Effector memory CD4-positive, alpha-beta T cell (primary cell): ENCODE results near the gene ZMAT5.

Experiments
- DNase-seq, 3 donors: peaks; one replicate each; pipeline ENCODE4 v3.0.0-alpha.2; 2020
- H3K27ac ChIP-seq: 2 replicates; pipeline ENCODE4 v1.7.0; 2013; ENCODE audit warnings: mild to moderate bottlenecking, low read length, moderate library complexity; ENCODE audit not compliant: insufficient read depth, poor library complexity, severe bottlenecking
- H3K27me3 ChIP-seq: replicated peaks from 2 replicates; pipeline ENCODE4 v1.7.0; 2013; ENCODE audit warnings: mild to moderate bottlenecking, low read length; ENCODE audit not compliant: insufficient read depth, control insufficient read depth, poor library complexity, severe bottlenecking
- H3K36me3 ChIP-seq: 2 replicates; pipeline ENCODE4 v1.7.0; 2013; ENCODE audit warnings: mild to moderate bottlenecking, low read length, moderate library complexity; ENCODE audit not compliant: control insufficient read depth, insufficient read depth
- H3K4me1 ChIP-seq: 2 replicates; pipeline ENCODE4 v1.7.0; 2013; ENCODE audit warnings: low read length, mild to moderate bottlenecking; ENCODE audit not compliant: control insufficient read depth, insufficient read depth, poor library complexity, severe bottlenecking
- H3K4me3 ChIP-seq: 2 replicates; pipeline ENCODE4 v1.7.0; 2013; ENCODE audit warnings: low read length, low read depth, mild to moderate bottlenecking; ENCODE audit not compliant: insufficient read depth, poor library complexity, severe bottlenecking
- H3K9me3 ChIP-seq: 2 replicates; pipeline ENCODE4 v1.7.0; 2013; ENCODE audit warnings: mild to moderate bottlenecking, low read length, moderate library complexity; ENCODE audit not compliant: control insufficient read depth

ZMAT5 gene

DNA sequence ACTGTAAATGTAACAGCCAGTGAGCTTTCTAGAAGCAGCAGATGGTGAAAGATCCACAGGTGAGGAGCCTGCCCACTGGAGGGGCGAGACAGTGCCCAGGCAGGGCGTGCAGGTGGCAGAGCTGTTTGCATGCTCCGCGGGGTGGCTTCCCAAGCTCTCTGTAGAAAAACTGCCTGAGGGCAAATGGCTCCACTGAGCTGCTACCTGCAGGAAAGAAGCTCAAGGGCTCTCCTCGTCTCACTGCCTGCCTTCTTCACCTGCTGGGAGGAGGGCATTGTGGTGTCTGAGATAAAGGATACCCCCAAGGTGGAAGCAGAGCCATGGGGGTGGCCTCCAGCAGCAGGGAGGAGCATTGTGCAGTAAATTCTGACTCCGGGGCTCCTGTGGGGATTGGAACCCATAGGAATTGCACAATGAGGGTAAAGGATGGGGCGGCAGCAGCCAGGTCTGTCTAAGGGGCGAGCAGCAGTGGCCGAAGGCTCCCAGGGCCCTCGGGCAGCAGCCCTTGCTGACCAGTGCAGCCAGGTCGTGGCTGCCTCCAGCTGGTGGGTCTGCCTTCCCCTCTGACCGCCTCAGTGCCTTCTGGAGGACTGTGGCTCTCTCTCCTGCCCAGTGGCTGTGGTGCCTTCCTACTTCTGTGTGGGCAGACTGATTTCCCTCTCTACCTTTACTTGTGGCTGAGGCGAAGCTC lies 75.0 kb downstream of the ZMAT5 start:
- peaks cover 57% of the 10 kb centered on the region for H3K36me3 ChIP-seq
- no peaks in the 10 kb centered on the region for H3K4me1 ChIP-seq
- H3K9me3 ChIP-seq: no peaks in the 10 kb centered on the region
- no peak overlapping the region for H3K27ac ChIP-seq
- H3K27me3 ChIP-seq: no peaks in the 10 kb centered on the region
- H3K4me3 ChIP-seq: no peak overlapping the region
- no peak for DNase-seq

- Histone ChIP-seq H3K27ac (no peak overlapping the region), H3K9me3 (no peaks in the 10 kb centered on the region), H3K27me3 (no peaks in the 10 kb centered on the region), H3K4me1 (no peaks in the 10 kb centered on the region), H3K4me3 (no peak overlapping the region), H3K36me3 (peaks cover 48% of the 10 kb centered on the region)
- no peak for DNase-seq
Observed at GRCh38 chr22:29690476-29690875, 76.3 kb downstream of the ZMAT5 start.

- Histone ChIP-seq H3K9me3 (no peaks in the 10 kb centered on the region), H3K27me3 (no peaks in the 10 kb centered on the region), H3K36me3 (peaks cover 44% of the 10 kb centered on the region), H3K4me1 (no peaks in the 10 kb centered on the region), H3K27ac (no peak overlapping the region), H3K4me3 (no peak overlapping the region)
- DNase-seq: no peak
Observed at GRCh38 chr22:29689880-29690213, 77.0 kb downstream of the ZMAT5 start.

- DNase-seq: no peak
Observed at GRCh38 chr22:29689206-29689879, 77.5 kb downstream of the ZMAT5 start.

DNA sequence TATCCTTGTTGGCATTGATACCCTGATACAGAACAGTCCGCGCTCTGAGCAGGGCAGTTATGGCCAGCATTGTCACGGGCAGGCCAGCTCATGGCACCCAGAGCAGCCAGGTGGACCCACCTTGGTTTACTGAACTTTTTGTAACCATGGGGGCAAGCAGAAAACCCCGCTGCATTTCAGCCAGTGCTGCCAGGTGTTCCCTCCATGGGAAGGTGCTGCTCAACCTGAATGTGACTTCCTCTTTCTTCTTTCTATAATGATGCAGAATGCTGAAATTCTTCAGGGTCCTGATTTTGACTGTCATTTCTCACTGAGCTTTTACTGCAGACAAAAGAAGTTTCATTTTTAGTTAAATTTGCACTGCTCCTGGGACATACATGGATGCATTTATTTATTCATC lies 82.6 kb downstream of the ZMAT5 start:
- Histone ChIP-seq H3K9me3 (no peaks in the 10 kb centered on the region), H3K36me3 (peaks cover 43% of the 10 kb centered on the region), H3K27ac (no peak overlapping the region), H3K27me3 (no peaks in the 10 kb centered on the region), H3K4me1 (no peaks in the 10 kb centered on the region), H3K4me3 (no peak overlapping the region)
- DNase-seq: no peak

More at GRCh38 chr22:29689206-29689879, 77.5 kb downstream of the ZMAT5 start:
- Histone ChIP-seq H3K27me3 (no peaks in the 10 kb centered on the region), H3K9me3 (no peaks in the 10 kb centered on the region), H3K27ac (no peak overlapping the region), H3K36me3 (peaks cover 39% of the 10 kb centered on the region), H3K4me1 (no peaks in the 10 kb centered on the region), H3K4me3 (no peak overlapping the region)

DNA sequence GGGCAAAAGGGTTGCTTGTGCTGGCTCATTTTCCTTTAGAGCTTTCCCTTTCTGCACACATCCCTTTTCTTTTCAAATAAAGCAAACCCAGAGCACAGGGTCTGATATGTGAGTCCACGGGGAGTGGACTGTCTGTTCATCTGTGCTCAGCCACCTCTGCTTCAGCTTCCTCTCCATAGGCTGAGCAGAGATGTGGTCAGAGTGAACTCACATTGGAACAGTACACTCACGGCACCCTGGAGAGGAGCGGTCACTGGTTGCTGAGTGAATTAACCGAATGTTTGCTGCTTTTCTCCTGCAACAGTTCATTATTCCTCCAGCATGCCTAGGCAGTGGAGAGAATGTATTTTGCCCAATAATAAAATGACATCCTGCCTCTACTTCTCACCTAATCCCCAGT lies 83.3 kb downstream of the ZMAT5 start:
- no peaks in the 10 kb centered on the region for H3K27me3 ChIP-seq
- H3K27ac ChIP-seq: no peak overlapping the region
- no peak for DNase-seq
- no peaks in the 10 kb centered on the region for H3K9me3 ChIP-seq
- H3K4me1 ChIP-seq: no peaks in the 10 kb centered on the region
- H3K36me3 ChIP-seq: peaks cover 50% of the 10 kb centered on the region
- H3K4me3 ChIP-seq: no peak overlapping the region
